Trophoblast cell (in vitro differentiated cells and primary cell): Measurements from ENCODE around the gene C9orf50.
"Not testable (repeated sequence)": the region's sequence is repeated elsewhere in the genome, so short reads cannot be mapped to it uniquely, and the experiment has no call there.

ENCODE experiments used
- DNase-seq, 2 donors: peaks; one replicate each; pipeline ENCODE4 v3.0.0-alpha.2; 2016
- H2AFZ ChIP-seq: 2 replicates; pipeline ENCODE4 v1.6.1; 2013; ENCODE audit warnings: low read length, moderate library complexity, mild to moderate bottlenecking; ENCODE audit not compliant: insufficient read depth, poor library complexity
- H2AK5ac ChIP-seq: 2 replicates; pipeline ENCODE4 v1.6.1; 2013; ENCODE audit warnings: mild to moderate bottlenecking, low read length
- H2BK120ac ChIP-seq: 2 replicates; pipeline ENCODE4 v1.6.1; 2013; ENCODE audit warnings: low read length, mild to moderate bottlenecking, moderate library complexity; ENCODE audit not compliant: insufficient read depth, poor library complexity
- H2BK12ac ChIP-seq: 2 replicates; pipeline ENCODE4 v1.6.1; 2013; ENCODE audit warnings: mild to moderate bottlenecking, low read length, moderate library complexity
- H2BK5ac ChIP-seq: 2 replicates; pipeline ENCODE4 v1.6.1; 2013; ENCODE audit warnings: low read length, low read depth, moderate library complexity, mild to moderate bottlenecking; ENCODE audit not compliant: poor library complexity
- H3K14ac ChIP-seq: 2 replicates; pipeline ENCODE4 v1.6.1; 2013; ENCODE audit warnings: mild to moderate bottlenecking, low read length
- H3K18ac ChIP-seq: 2 replicates; pipeline ENCODE4 v1.6.1; 2013; ENCODE audit warnings: mild to moderate bottlenecking, low read length
- H3K23ac ChIP-seq: 2 replicates; pipeline ENCODE4 v1.6.1; 2013; ENCODE audit warnings: low read length
- H3K27ac ChIP-seq: 2 replicates; pipeline ENCODE4 v1.5.1; 2013; ENCODE audit warnings: low read depth, mild to moderate bottlenecking, inconsistent platforms, low read length, moderate library complexity
- H3K27me3 ChIP-seq: 2 replicates; pipeline ENCODE4 v1.6.1; 2013; ENCODE audit warnings: inconsistent platforms, mild to moderate bottlenecking, low read length, moderate library complexity; ENCODE audit not compliant: insufficient read depth
- H3K36me3 ChIP-seq, 2 experiments: 1 replicate in 1 of 2; 2 replicates in 1 of 2; pipeline ENCODE4 v1.6.1; 2013; ENCODE audit warnings: low read length in 2 of 2, mild to moderate bottlenecking in 2 of 2, moderate library complexity in 1 of 2; ENCODE audit not compliant: insufficient read depth in 2 of 2, control insufficient read depth in 1 of 2
- H3K4ac ChIP-seq: 2 replicates; pipeline ENCODE4 v1.6.1; 2013; ENCODE audit warnings: low read depth, mild to moderate bottlenecking, low read length, moderate library complexity
- H3K4me1 ChIP-seq, 2 experiments: 1 replicate in 1 of 2; 2 replicates in 1 of 2; pipeline ENCODE4 v1.6.1; 2013; ENCODE audit warnings: low read length in 2 of 2, mild to moderate bottlenecking in 2 of 2, moderate library complexity in 1 of 2; ENCODE audit not compliant: insufficient read depth in 2 of 2, control insufficient read depth in 1 of 2
- H3K4me2 ChIP-seq: 2 replicates; pipeline ENCODE4 v1.6.1; 2013; ENCODE audit warnings: inconsistent platforms, mild to moderate bottlenecking, low read length, moderate library complexity
- H3K4me3 ChIP-seq: 2 replicates; pipeline ENCODE4 v1.5.1; 2013; ENCODE audit warnings: mild to moderate bottlenecking, low read depth, low read length, inconsistent platforms
- H3K79me1 ChIP-seq: one replicate; pipeline ENCODE4 v1.6.1; 2013; ENCODE audit warnings: low read length
- H3K79me2 ChIP-seq: 2 replicates; pipeline ENCODE4 v1.6.1; 2013; ENCODE audit warnings: low read length, mild to moderate bottlenecking; ENCODE audit not compliant: control insufficient read depth, insufficient read depth, poor library complexity
- H3K9ac ChIP-seq: 2 replicates; pipeline ENCODE4 v1.6.1; 2013; ENCODE audit warnings: mild to moderate bottlenecking, low read length
- H3K9me3 ChIP-seq: 2 replicates; pipeline ENCODE4 v1.6.1; 2013; ENCODE audit warnings: low read depth, mild to moderate bottlenecking, control low read depth, inconsistent platforms, low read length; ENCODE audit not compliant: insufficient read depth
- H4K12ac ChIP-seq: 2 replicates; pipeline ENCODE4 v1.6.1; 2013; ENCODE audit warnings: low read depth, mild to moderate bottlenecking, low read length, moderate library complexity
- H4K8ac ChIP-seq: 2 replicates; pipeline ENCODE4 v1.6.1; 2013; ENCODE audit warnings: low read depth, mild to moderate bottlenecking, low read length, moderate library complexity
- H4K91ac ChIP-seq: one replicate; pipeline ENCODE4 v1.6.1; 2013; ENCODE audit warnings: low read depth, mild to moderate bottlenecking, low read length, moderate library complexity
- WGBS: extraction: QIAGEN DNeasy Blood & Tissue Kit; methylation state at CpG from one replicate; pipeline ENCODE4 v1.1.7; 2013; ENCODE audit warnings: missing lambda C conversion rate; ENCODE audit not compliant: insufficient read length, insufficient coverage; ENCODE audit errors: extremely low coverage; 5-methylcytosine and 5-hydroxymethylcytosine counted together

Gene C9orf50

DNA sequence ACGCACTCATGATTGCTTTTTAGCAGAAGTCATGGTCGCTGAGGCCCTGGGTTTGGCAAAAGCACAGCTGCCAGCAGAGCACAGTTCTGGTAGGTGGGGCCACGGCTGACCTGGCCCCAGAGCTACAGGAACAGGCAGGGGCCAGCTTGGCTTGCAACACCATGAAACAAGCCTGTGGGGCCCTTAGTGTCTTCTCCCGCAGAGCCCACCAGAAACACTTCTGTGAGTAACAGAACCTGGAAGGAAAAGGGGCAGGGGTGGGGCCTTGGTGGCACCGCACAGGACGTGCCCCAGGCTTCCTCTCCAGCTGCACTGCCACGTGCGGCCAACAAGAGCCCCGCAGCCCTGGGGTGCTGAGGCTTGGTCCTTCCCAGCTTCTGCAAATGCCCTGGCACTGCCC is 16.2 kb upstream of the C9orf50 start:
- no peak overlapping the region for H3K4me2 ChIP-seq
- H3K79me2 ChIP-seq: peaks cover 10% of the 10 kb centered on the region
- H3K9ac ChIP-seq: no peak overlapping the region
- H2BK12ac ChIP-seq: no peak overlapping the region
- no peak overlapping the region for H3K18ac ChIP-seq
- H3K4ac ChIP-seq: no peak overlapping the region
- DNase-seq: no peak
- peaks cover 4% of the 10 kb centered on the region for H3K79me1 ChIP-seq
- no peak overlapping the region for H2BK120ac ChIP-seq
- H3K4me1 ChIP-seq: peaks cover 8 to 10% of the 10 kb centered on the region in 2 experiments
- H2BK5ac ChIP-seq: no peak overlapping the region
- no peak overlapping the region for H4K8ac ChIP-seq
- no CpG with 5 or more reads among the region's 9 CpGs for WGBS
- no peak overlapping the region for H4K91ac ChIP-seq
- no peak overlapping the region for H3K4me3 ChIP-seq
- H3K23ac ChIP-seq: no peak overlapping the region
- no peaks in the 10 kb centered on the region for H3K27me3 ChIP-seq
- peaks cover 2% of the 10 kb centered on the region for H3K9me3 ChIP-seq
- H2AFZ ChIP-seq: no peak overlapping the region
- no peak overlapping the region for H3K27ac ChIP-seq
- H2AK5ac ChIP-seq: no peak overlapping the region
- H4K12ac ChIP-seq: no peak overlapping the region
- peaks cover 64 to 73% of the 10 kb centered on the region in 2 experiments for H3K36me3 ChIP-seq
- no peak overlapping the region for H3K14ac ChIP-seq

DNA sequence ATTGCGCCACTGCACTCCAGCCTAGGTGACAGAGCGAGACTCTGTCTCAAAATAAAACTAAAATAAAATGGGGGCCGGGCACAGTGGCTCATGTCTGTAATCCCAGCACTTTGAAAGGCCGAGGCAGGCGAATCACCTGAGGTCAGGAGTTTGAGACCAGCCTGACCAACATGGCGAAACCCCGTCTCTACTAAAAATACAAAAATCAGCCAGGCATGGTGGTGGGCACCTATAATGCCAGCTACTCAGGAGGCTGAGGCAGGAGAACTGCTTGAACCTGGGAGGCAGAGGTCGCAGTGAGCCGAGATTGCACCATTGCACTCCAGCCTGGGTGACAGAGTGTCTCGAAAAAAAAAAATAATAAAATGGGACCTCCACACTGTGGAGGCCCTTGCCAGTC is 15.4 kb upstream of the C9orf50 start:
- H3K14ac ChIP-seq, H2BK120ac ChIP-seq, H2AFZ ChIP-seq, H3K79me2 ChIP-seq, H3K23ac ChIP-seq, H4K91ac ChIP-seq, H3K79me1 ChIP-seq, H3K18ac ChIP-seq, H3K27me3 ChIP-seq, H4K8ac ChIP-seq, H3K4me2 ChIP-seq, H2BK12ac ChIP-seq, H3K4me1 ChIP-seq, H3K27ac ChIP-seq, H3K9me3 ChIP-seq, H2AK5ac ChIP-seq, H3K4ac ChIP-seq, H2BK5ac ChIP-seq, DNase-seq, H4K12ac ChIP-seq, H3K9ac ChIP-seq, H3K4me3 ChIP-seq: not testable (repeated sequence)
- peaks cover 69 to 80% of the 10 kb centered on the region in 2 experiments for H3K36me3 ChIP-seq
- WGBS: no CpG with 5 or more reads among the region's 10 CpGs

DNA sequence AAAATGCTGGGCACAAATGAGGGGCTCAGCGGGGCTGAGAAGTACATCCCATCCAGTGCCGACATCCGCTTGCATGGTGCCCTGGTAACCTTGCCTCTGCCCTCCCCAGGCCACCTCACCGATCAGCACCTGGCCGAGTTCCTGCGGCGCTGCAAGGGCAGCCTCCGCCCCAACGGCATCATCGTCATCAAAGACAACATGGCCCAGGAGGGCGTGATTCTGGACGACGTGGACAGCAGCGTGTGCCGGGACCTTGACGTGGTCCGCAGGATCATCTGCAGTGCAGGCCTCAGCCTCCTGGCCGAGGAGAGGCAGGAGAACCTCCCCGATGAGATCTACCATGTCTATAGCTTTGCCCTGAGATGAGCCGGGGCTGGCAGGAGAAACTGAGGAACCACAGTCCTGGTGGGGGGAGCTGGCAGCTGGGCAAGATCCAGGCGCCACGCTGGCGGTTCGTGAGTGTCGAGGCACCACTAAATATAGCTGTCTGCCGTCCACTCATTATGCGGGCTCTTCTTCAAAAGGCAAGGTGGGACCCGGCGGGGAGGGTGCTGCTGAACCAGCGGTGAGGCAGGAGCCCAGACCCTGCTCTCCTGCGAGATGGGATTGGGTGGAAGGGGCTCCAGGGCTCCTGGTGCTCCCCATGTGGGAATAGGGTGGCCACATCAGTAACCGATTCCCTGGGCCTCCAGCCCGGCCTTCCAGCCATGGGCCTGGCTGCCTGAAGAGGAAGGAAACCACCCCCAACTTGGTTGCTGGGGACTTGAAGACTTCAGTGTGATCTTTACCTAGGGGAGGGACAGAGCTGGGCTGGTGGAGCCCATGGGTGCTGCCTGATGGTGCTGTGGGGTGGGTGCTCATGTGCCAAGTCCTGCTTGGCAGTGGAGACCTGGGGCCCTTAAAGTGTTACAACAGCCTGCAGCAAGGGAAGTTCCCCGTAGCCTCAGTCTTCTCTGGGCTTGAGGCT is 14.5 kb upstream of the C9orf50 start:
- Histone ChIP-seq H3K9ac (no peak overlapping the region), H3K4me1 (peaks cover 0 to 2% of the 10 kb centered on the region in 2 experiments), H3K4me3 (peak overlapping the region; percentile 6), H2AFZ (no peak overlapping the region), H3K4me2 (no peak overlapping the region), H3K23ac (no peak overlapping the region), H4K8ac (no peak overlapping the region), H3K4ac (no peak overlapping the region), H4K91ac (no peak overlapping the region), H3K27ac (no peak overlapping the region), H2AK5ac (no peak overlapping the region), H2BK12ac (no peak overlapping the region), H2BK5ac (no peak overlapping the region), H3K18ac (no peak overlapping the region), H4K12ac (no peak overlapping the region), H3K79me1 (no peaks in the 10 kb centered on the region), H3K79me2 (peaks cover 6% of the 10 kb centered on the region), H3K36me3 (peaks cover 66 to 80% of the 10 kb centered on the region in 2 experiments), H3K14ac (no peak overlapping the region), H3K27me3 (no peaks in the 10 kb centered on the region), H3K9me3 (peaks cover 2% of the 10 kb centered on the region), H2BK120ac (no peak overlapping the region)
- WGBS: no CpG with 5 or more reads among the region's 34 CpGs
- DNase-seq: no peak

- Histone ChIP-seq H2BK120ac (no peak overlapping the region), H3K27me3 (no peaks in the 10 kb centered on the region), H3K79me2 (peaks cover 6% of the 10 kb centered on the region), H3K36me3 (peaks cover 65 to 72% of the 10 kb centered on the region in 2 experiments), H3K4me2 (no peak overlapping the region), H3K23ac (no peak overlapping the region), H2AK5ac (no peak overlapping the region), H3K4ac (no peak overlapping the region), H3K18ac (no peak overlapping the region), H3K79me1 (no peaks in the 10 kb centered on the region), H3K4me3 (no peak overlapping the region), H3K4me1 (peaks cover 0 to 2% of the 10 kb centered on the region in 2 experiments), H4K8ac (no peak overlapping the region), H2BK12ac (no peak overlapping the region), H4K12ac (no peak overlapping the region), H2AFZ (no peak overlapping the region), H2BK5ac (no peak overlapping the region), H3K9ac (no peak overlapping the region), H3K27ac (no peak overlapping the region), H3K9me3 (peaks cover 2% of the 10 kb centered on the region), H3K14ac (no peak overlapping the region), H4K91ac (no peak overlapping the region)
- DNase-seq: no peak
- no CpG with 5 or more reads among the region's 13 CpGs for WGBS
These were observed 12.9 kb upstream of the C9orf50 start for GRCh38 chr9:129633848-129634247.
